HCT116 (cell line): ENCODE measurements around the gene FSHR.

Experiments
- CTCF ChIP-seq, 3 experiments: fragments of 200-600 bp in 1 of 3; sonication (generic) in 1 of 3; IDR thresholded peaks in 2 of 3; conservative IDR thresholded peaks in 1 of 3; 2 replicates each; pipeline ENCODE4 v1.5.1; 2012 to 2017; ENCODE audit warnings: low read depth in 2 of 3, low read length in 2 of 3, antibody characterized with exemption in 1 of 3, borderline replicate concordance in 1 of 3, control low read depth in 1 of 3, mild to moderate bottlenecking in 1 of 3, mixed read lengths in 1 of 3, mixed run types in 1 of 3, moderate library complexity in 1 of 3; ENCODE audit not compliant: insufficient read depth in 1 of 3
- EZH2 ChIP-seq: fragments of 200-600 bp; sonication (generic); IDR thresholded peaks from 2 replicates; pipeline ENCODE4 v1.6.1; 2017; ENCODE audit warnings: antibody characterized with exemption, mixed run types
- POLR2AphosphoS5 ChIP-seq: IDR thresholded peaks from 2 replicates; pipeline ENCODE4 v1.6.1; 2011; ENCODE audit warnings: mild to moderate bottlenecking, low read depth, low read length, moderate library complexity
- YY1 ChIP-seq: IDR thresholded peaks from 2 replicates; pipeline ENCODE4 v1.6.1; 2011; ENCODE audit warnings: low read length, low read depth, moderate library complexity, mild to moderate bottlenecking; ENCODE audit not compliant: insufficient replicate concordance; ENCODE audit errors: extremely low read depth

GRCh38 chr2:49067971-49068370, 86.3 kb downstream of the FSHR start:
- no peak for TF ChIP-seq CTCF (IDR thresholded peaks at IDR 0.05 in 2 of 3, conservative IDR thresholded peaks at IDR 0.05 in 1 of 3; ENCODE audit: borderline replicate concordance in 1 of 3, insufficient read depth in 1 of 3, low read depth in 2 of 3, low read length in 2 of 3)
- no peak for TF ChIP-seq EZH2
- no peak for TF ChIP-seq YY1
- TF ChIP-seq POLR2AphosphoS5 = no peak
